Activated T-cell treated with anti-CD3 and anti-CD28 coated beads, Interleukin-2, amount 50 U/mL, for 48 hours (primary cell): Measurements from ENCODE around the gene TMPRSS11F.
"Not testable (repeated sequence)": the region's sequence is repeated elsewhere in the genome, so short reads cannot be mapped to it uniquely, and the experiment has no call there.

ENCODE experiments used
- DNase-seq, 2 experiments: peaks; one replicate each; pipeline ENCODE4 v3.0.0-alpha.2; 2020

The TMPRSS11F gene

DNA sequence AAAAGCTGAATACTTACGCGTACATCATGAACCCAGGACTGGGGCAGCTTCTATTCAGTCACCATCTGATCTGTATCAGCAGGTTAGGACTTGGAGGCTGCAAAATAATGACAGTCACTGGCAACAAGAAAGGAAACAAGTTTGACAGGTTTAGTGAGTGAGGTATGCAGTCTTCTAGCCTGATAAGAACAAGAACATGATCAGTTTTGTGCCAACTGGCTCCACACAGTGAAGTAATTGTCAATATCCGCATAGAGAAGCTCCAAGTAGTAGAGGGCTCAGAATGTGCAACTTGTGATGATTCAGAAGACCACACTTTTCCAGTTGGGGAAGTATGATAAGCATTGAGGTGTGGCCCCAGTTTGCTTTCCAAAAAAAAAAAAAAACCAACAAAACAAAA, at the start of gene TMPRSS11F:
Gene TMPRSS11F (minus strand): TSS at position 77 of the 400 bp plus-strand sequence. CDS start 49 bp downstream, at position 28.
- no peak for DNase-seq

DNA sequence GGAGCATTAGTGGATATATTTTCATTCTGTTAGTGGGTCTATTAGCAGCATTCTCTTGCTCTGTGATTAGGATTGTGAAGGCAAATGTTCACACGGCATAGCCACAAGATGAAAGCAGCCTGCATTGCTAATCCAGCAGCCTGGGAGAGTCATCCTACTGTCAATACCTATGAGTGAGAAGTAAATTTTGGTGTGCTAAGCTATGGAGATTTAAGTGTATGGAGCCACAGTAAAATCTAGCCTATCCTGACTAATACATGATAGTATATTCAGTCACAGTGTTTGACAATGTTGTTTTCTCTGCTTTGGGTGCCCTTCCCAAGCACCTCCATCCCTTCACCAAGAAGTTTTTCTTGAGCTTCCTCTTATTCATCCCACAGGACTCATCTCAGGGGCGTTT, 47.2 kb upstream of the TMPRSS11F start:
- no peak for DNase-seq

- DNase-seq: no peak
Measured at GRCh38 chr4:68176500-68176899, 46.8 kb upstream of the TMPRSS11F start.

DNA sequence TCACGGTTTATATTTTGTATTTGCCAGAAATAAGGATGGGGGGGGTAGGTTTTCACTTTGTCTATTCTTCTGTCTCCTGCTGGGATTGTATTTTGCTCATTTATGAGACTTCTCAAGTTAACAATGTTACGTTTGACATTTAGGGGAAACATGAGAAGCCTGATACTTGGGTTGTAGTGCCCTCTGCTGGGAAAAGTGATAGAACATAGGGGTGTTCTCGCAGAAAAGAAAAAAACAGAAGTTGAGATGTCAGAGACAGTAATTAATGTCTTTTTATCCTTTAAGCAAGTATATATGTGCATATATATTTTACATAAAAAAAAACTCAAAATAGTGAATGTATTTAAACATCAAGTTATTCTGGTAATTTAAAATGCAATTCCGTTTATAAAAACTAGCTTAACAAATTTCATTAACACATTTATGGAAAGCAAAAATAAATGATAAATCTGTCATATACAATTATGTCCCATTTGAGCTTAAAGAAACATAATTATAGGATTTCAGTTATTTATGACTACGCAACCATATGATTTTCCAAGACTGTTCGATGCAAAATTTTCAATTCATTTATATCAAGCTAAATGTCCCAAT, 46.0 kb upstream of the TMPRSS11F start:
- DNase-seq: no peak

- not testable (repeated sequence) for DNase-seq
Measured at GRCh38 chr4:68174389-68174788, 44.7 kb upstream of the TMPRSS11F start.

GRCh38 chr4:68172147-68172546, 42.5 kb upstream of the TMPRSS11F start:
- DNase-seq: not testable (repeated sequence)

DNA sequence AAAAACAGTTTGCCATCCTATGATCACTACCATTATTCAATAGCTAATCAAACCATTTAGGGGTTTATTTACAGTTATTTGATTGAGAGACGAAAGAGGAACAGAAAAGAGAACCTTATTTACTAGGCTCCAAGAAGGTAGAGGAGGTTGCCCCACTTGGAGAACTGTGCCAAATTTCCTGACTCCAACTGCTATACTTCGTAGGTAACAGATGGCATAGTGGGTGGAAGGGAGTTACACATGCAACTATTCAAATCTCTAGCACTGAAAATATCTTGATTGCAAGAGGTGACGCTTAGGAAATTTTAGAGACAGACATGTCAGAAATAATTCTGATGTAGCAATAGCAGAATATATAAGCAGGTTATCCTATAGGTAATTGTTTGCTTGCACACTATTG, 38.0 kb upstream of the TMPRSS11F start:
- no peak for DNase-seq

GRCh38 chr4:68167166-68167565, 37.5 kb upstream of the TMPRSS11F start:
- DNase-seq: no peak

DNA sequence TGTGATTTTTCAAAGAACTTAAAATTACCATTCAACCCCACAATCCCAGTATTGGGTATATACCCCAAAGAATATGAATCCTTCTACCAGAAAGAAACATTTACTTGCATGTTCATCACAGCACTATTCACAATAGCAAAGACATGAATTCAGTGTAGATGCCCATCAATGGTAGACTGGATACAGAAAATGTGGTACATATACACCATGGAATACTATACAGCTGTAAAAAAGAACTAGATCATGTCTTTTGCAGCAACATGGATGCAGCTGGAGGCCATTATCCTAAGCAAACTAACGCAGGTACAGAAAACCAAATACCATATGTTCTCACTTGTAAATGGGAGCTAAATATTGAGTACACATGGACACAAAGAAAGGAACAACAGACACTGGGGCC, 34.1 kb upstream of the TMPRSS11F start:
- DNase-seq: no peak

DNA sequence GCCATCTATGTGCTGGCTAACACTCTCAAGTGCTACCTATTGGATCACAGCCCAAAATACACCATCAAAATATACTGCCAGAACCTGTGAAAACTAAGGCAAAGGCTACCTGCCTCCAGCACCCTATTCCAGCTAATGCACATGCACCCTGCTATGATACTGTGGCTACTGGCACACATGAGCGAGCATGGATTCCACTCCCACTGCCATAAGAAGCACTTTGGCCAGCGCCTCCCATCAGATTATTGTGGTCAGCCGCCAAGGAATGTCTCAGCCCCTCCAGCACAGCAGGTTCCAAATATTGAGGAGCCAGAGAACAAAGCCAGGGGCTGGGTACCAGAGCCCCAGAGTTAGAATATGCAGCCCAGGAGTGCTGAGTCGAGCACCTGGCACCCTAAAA, 32.5 kb upstream of the TMPRSS11F start:
- DNase-seq: no peak

GRCh38 chr4:68152411-68152810, 22.7 kb upstream of the TMPRSS11F start:
- DNase-seq: no peak

GRCh38 chr4:68148800-68149685, 19.4 kb upstream of the TMPRSS11F start:
- DNase-seq: no peak

DNA sequence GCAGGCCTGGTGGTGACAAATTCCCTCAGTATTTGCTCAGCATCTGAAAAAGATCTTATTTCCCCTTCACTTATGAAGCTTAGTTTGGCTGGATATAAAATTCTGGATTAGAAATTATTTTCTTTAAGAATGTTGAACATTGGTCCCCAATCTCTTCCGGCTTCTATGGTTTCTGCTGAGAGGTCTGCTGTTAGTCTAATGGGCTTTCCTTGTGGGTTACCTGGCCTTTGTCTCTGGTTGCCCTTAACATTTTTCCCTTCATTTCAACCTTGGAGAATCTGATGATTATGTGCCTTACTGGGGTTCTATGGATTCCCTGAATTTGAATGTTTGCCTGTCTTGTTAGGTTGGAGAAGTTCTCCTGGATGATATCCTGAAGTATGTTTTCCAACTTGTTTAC, 17.4 kb upstream of the TMPRSS11F start:
- no peak for DNase-seq

- DNase-seq: no peak
Measured at GRCh38 chr4:68145261-68145660, 15.6 kb upstream of the TMPRSS11F start.

DNA sequence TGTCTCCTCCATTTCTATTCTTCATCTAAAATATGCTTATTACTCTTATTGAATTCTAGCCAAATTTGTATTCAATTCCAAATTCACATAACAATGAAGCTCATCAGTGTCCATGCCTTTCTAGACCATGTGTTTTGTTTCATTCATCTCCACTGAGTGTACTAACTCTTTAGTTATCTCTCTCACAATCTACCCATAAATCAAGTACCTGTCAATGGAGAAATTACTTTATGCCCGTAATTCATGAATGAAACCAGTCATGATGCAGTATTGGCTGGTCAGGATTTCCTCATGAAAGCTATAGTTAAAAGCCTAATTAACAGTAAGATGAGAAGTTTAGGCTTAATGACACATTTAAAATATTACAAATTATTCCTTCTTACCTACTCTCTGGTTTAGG, 12.2 kb upstream of the TMPRSS11F start:
- no peak for DNase-seq

GRCh38 chr4:68132342-68132741, 2.7 kb upstream of the TMPRSS11F start:
- DNase-seq: no peak

DNA sequence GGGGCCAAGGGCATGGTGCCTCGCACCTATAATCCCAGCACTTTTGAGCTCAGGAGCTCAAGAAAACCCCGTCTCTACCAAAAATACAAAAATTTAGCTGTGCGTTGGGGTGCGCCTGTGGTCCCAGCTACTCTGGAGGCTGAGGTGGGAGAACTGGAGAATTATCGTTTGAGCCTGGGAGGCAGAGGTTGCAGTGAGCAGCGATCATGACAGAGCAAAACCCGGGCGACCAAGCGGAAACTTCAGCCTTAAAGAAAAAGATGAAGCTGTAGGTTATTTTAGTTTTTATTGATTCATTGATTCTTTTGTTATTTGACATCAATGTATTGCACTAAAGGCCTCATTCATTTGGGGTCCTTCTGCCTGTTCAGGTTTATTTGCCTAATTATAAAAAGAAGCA, 5.4 kb downstream of the TMPRSS11F start:
- DNase-seq: no peak

DNA sequence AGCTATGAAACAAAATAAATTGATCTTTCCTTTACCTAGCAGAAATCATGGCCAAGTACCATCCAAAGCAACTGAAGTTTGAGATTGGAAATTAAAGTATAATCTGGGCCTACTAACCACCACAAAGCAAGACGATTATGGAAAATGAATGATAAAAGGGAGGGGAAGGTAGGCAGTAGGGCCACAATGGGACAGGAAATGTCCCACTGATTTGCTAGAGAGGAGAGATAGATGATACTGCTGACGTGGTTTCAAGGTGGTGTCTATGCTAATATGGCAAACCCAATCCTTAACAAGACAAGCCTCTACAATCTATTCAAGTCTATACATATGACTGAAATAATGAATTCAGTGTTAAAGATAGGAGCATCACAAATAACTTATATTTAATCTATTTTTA, 6.1 kb downstream of the TMPRSS11F start:
- DNase-seq: no peak

GRCh38 chr4:68119921-68120320, 9.7 kb downstream of the TMPRSS11F start:
- no peak for DNase-seq

DNA sequence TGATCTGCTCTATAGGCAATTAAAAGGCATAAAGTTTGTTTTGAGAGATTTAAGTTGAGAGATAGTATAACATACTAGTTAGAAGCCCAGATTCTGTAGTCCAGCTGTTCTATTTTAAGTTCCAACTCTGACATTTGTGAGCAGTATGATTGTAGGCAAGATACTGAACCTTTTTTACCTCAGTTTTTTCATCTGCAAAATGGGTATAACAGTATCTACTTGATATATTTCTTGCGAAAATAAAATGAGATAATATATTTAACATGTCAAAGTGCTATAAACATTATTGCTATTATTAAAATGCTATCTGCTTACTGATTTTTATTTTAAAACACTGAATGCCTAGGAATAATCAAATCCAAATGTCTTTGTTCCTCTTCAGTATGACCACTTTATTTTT, 19.2 kb downstream of the TMPRSS11F start:
- no peak for DNase-seq

- DNase-seq: no peak
Measured at GRCh38 chr4:68109868-68110267, 19.8 kb downstream of the TMPRSS11F start.

- DNase-seq: no peak
Measured at GRCh38 chr4:68082758-68083157, 46.9 kb downstream of the TMPRSS11F start.

DNA sequence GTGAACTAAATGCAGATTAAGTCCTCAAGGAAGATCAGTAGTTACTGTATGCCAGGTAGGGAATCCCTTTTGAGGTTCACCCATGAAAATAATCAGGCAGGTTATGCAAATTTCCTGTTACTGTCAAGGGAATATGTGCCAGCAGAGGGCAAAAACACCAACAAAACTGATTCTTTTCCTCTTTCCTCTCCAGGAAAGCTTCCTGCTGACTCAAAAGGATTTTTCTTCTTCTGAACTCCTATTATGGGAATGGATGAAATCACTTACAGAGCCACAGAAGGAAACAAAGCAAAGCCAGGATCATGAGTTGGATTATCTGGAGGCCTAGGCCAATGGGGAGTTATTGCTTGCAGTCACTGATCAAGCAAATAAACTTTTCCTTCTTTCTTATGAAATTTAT, 49.7 kb downstream of the TMPRSS11F start:
- DNase-seq: no peak

GRCh38 chr4:68077737-68078136, 51.9 kb downstream of the TMPRSS11F start:
- no peak for DNase-seq

- DNase-seq: no peak
Measured at GRCh38 chr4:68077301-68077700, 52.4 kb downstream of the TMPRSS11F start.
